Esophagus muscularis mucosa (tissue), 4 donors: Measurements from ENCODE around the gene TTC39A. TPM values are rescaled to one million over a fixed set of nuclear protein-coding genes. Genes with fewer than 3 reads are reported as not detected.

Source experiments
- DNase-seq: peaks from one replicate; pipeline ENCODE4 v3.0.0-alpha.2; 2017; ENCODE audit errors: extremely low spot score
- H3K27ac ChIP-seq, 4 donors: fragments of 200-600 bp; sonication (generic); replicated peaks in 1 of 4; 1 replicate in 3 of 4; 2 replicates in 1 of 4; pipeline ENCODE4 v1.5.1; 2016 to 2019; ENCODE audit warnings: mild to moderate bottlenecking in 1 of 4
- H3K27me3 ChIP-seq, 4 donors: fragments of 200-600 bp; sonication (generic); one replicate each; pipeline versions ENCODE4 v1.5.1 to v1.6.0; 2016 to 2019
- H3K36me3 ChIP-seq, 4 donors: fragments of 200-600 bp; sonication (generic); one replicate each; pipeline ENCODE4 v1.5.1; 2016 to 2019
- H3K4me1 ChIP-seq, 4 donors: fragments of 200-600 bp; sonication (generic); one replicate each; pipeline ENCODE4 v1.5.1; 2016 to 2019
- H3K4me3 ChIP-seq, 4 donors: fragments of 200-600 bp; sonication (generic); 1 replicate in 2 of 4; 2 replicates in 2 of 4; pipeline ENCODE4 v1.5.1; 2016 to 2019; ENCODE audit warnings: mild to moderate bottlenecking in 4 of 4, moderate library complexity in 1 of 4
- H3K9me3 ChIP-seq, 4 donors: fragments of 200-600 bp; sonication (generic); 1 replicate in 3 of 4; 2 replicates in 1 of 4; pipeline ENCODE4 v1.5.1; 2016 to 2019
- CTCF ChIP-seq, 3 experiments: fragments of 200-600 bp in 2 of 3; fragments of 450-650 bp in 1 of 3; sonication (generic) in 2 of 3; IDR thresholded peaks; one replicate each; pipeline ENCODE4 v1.5.1; 2017 to 2019; ENCODE audit warnings: antibody characterized with exemption in 3 of 3, mild to moderate bottlenecking in 2 of 3, moderate library complexity in 1 of 3
- EP300 ChIP-seq: sonication (generic); formaldehyde crosslinking; IDR thresholded peaks from one replicate; pipeline ENCODE4 v1.6.1; 2017; ENCODE audit warnings: antibody characterized with exemption
- POLR2A ChIP-seq: fragments of 450-650 bp; IDR thresholded peaks from one replicate; pipeline ENCODE4 v1.6.1; 2017; ENCODE audit warnings: antibody characterized with exemption, moderate library complexity, mild to moderate bottlenecking, low read depth
- POLR2AphosphoS5 ChIP-seq, 2 donors: sonication (generic); formaldehyde crosslinking; IDR thresholded peaks; one replicate each; pipeline ENCODE4 v1.6.1; 2017; ENCODE audit warnings: antibody characterized with exemption in 2 of 2
- WGBS: methylation state at CpG from one replicate; pipeline ENCODE4 v1.1.5; 2018; 5-methylcytosine and 5-hydroxymethylcytosine counted together
- intact Hi-C: fragments of 100-400 bp; cut with DNase I; formaldehyde crosslinking; loops from one replicate; pipeline ENCODE4 v1.15.1; 2023
- total RNA-seq, 4 donors: library from RNA; depleted of rRNA; stranded (reverse); fragments of >200 nt; gene quantifications; one replicate each; pipeline versions ENCODE4 v1.1.0 to v1.2.1, GENCODE V29; 2016

The TTC39A gene
- total RNA-seq, 4 donors from 2014 or later = 0.17 to 2.5 (median 0.52) TPM; not detected in 1

- H3K36me3 ChIP-seq = no peaks in the 10 kb centered on the region
- no peak overlapping the region for H3K27ac ChIP-seq
- no peak overlapping the region for H3K4me3 ChIP-seq
- TF ChIP-seq POLR2A = no peak
- no peak for TF ChIP-seq CTCF (IDR thresholded peaks at IDR 0.05)
- no peak for TF ChIP-seq POLR2AphosphoS5 (IDR thresholded peaks at IDR 0.05)
- TF ChIP-seq EP300 = no peak
- no peaks in the 10 kb centered on the region for H3K27me3 ChIP-seq
- DNase-seq = no peak
- intact Hi-C loops = no loop called here
- H3K9me3 ChIP-seq = no peaks in the 10 kb centered on the region
- WGBS = 95% methylated on average over 11 of the region's 11 CpGs
- peaks cover 0 to 10% (median 0%) of the 10 kb centered on the region in 4 donors for H3K4me1 ChIP-seq
Measured at GRCh38 chr1:51320967-51321923, 9.1 kb downstream of the TTC39A start.

- intact Hi-C loops = no loop called here
- Histone ChIP-seq H3K27me3 (no peaks in the 10 kb centered on the region), H3K4me1 (peaks cover 0 to 9% (median 4%) of the 10 kb centered on the region in 4 donors), H3K9me3 (no peaks in the 10 kb centered on the region), H3K36me3 (no peaks in the 10 kb centered on the region), H3K27ac (no peak overlapping the region), H3K4me3 (no peak overlapping the region)
- no peak for DNase-seq
- TF ChIP-seq CTCF (IDR thresholded peaks at IDR 0.05) (no peak), EP300 (no peak), POLR2A (no peak), POLR2AphosphoS5 (IDR thresholded peaks at IDR 0.05) (no peak)
- WGBS = 80% methylated on average over 6 of the region's 7 CpGs
Measured at GRCh38 chr1:51317798-51318197, 12.6 kb downstream of the TTC39A start.

GRCh38 chr1:51316846-51317120, 13.6 kb downstream of the TTC39A start:
- no peak overlapping the region for H3K27ac ChIP-seq
- no peaks in the 10 kb centered on the region for H3K36me3 ChIP-seq
- H3K4me1 ChIP-seq = peaks cover 0 to 9% (median 4%) of the 10 kb centered on the region in 4 donors
- H3K4me3 ChIP-seq = no peak overlapping the region
- no peak for DNase-seq
- no peaks in the 10 kb centered on the region for H3K27me3 ChIP-seq
- 94% methylated on average over 4 of the region's 4 CpGs for WGBS
- TF ChIP-seq POLR2A (no peak), POLR2AphosphoS5 (IDR thresholded peaks at IDR 0.05) (no peak), EP300 (no peak), CTCF (IDR thresholded peaks at IDR 0.05) (no peak)
- no peaks in the 10 kb centered on the region for H3K9me3 ChIP-seq
- intact Hi-C loops = no loop called here

GRCh38 chr1:51316113-51316845, 14.1 kb downstream of the TTC39A start:
- no peak for DNase-seq

More at GRCh38 chr1:51316113-51316845, 14.1 kb downstream of the TTC39A start:
- no peak overlapping the region for H3K4me3 ChIP-seq
- intact Hi-C loops = no loop called here
- no peaks in the 10 kb centered on the region for H3K27me3 ChIP-seq
- 86% methylated on average over 9 of the region's 9 CpGs for WGBS
- H3K9me3 ChIP-seq = no peaks in the 10 kb centered on the region
- H3K4me1 ChIP-seq = peaks cover 0 to 9% (median 4%) of the 10 kb centered on the region in 4 donors
- H3K36me3 ChIP-seq = no peaks in the 10 kb centered on the region
- no peak overlapping the region for H3K27ac ChIP-seq
- TF ChIP-seq EP300 (no peak), POLR2A (no peak), CTCF (IDR thresholded peaks at IDR 0.05) (no peak), POLR2AphosphoS5 (IDR thresholded peaks at IDR 0.05) (no peak)
